Naive thymus-derived CD8-positive, alpha-beta T cell (primary cell): ENCODE data around the gene SRR. TPM values are rescaled to one million over a fixed set of nuclear protein-coding genes. Genes with fewer than 3 reads are reported as not detected.
A peak's percentile ranks its signal among the peaks of the same experiment; 100 is the strongest.

Source experiments
- ATAC-seq, 2 donors: fragments of 150-1000 bp; cut with Tn5 transposase in 1 of 2; sonication (Bioruptor Pico), chemical (Tn5 transposase) in 1 of 2; 1 replicate in 1 of 2; 2 replicates in 1 of 2; pipeline ENCODE4 v1.10.0; 2021; ENCODE audit warnings: mild to moderate bottlenecking in 2 of 2, moderate library complexity in 2 of 2
- POLR2A ChIA-PET: fragments of 350-600 bp; sonication (Branson Sonifier 250); formaldehyde crosslinking; loops from one replicate; lab custom pipeline; 2021; ENCODE audit warnings: antibody characterized with exemption; lab: Charles Lee
- DNase-seq, 10 donors: peaks; one replicate each; pipeline versions ENCODE4 v3.0.0 to v3.0.0-alpha.2; 2020 to 2022
- H3K27ac Mint-ChIP-seq, 10 donors: one replicate each; pipeline ENCODE4 v1.8.0; 2020 to 2022; ENCODE audit warnings: mild to moderate bottlenecking in 10 of 10, mixed read lengths in 10 of 10, moderate library complexity in 4 of 10, inconsistent platforms in 1 of 10
- H3K27me3 Mint-ChIP-seq, 5 donors: one replicate each; pipeline ENCODE4 v1.8.0; 2021 to 2022; ENCODE audit warnings: mixed read lengths in 5 of 5
- H3K36me3 Mint-ChIP-seq, 3 donors: one replicate each; pipeline ENCODE4 v1.8.0; 2020 to 2022; ENCODE audit warnings: mixed read lengths in 3 of 3, mild to moderate bottlenecking in 2 of 3, inconsistent platforms in 1 of 3
- H3K4me1 Mint-ChIP-seq, 4 donors: one replicate each; pipeline ENCODE4 v1.8.0; 2021 to 2022; ENCODE audit warnings: mixed read lengths in 4 of 4
- H3K4me3 Mint-ChIP-seq, 10 donors: one replicate each; pipeline ENCODE4 v1.8.0; 2020 to 2022; ENCODE audit warnings: mild to moderate bottlenecking in 10 of 10, mixed read lengths in 10 of 10, moderate library complexity in 6 of 10, inconsistent platforms in 1 of 10
- H3K9me3 Mint-ChIP-seq, 9 donors: one replicate each; pipeline ENCODE4 v1.8.0; 2020 to 2022; ENCODE audit warnings: mixed read lengths in 9 of 9, mild to moderate bottlenecking in 3 of 9, inconsistent platforms in 1 of 9, moderate library complexity in 1 of 9
- polyA plus RNA-seq, 3 donors: library from polyadenylated mRNA; unstranded; fragments of 300-500 nt; fragmentation: Illumina TruSeq; gene quantifications; one replicate each; pipeline ENCODE4 v1.2.3, GENCODE V29; 2021
- total RNA-seq, 8 experiments: library from RNA in 2 of 8; stranded (reverse) in 2 of 8; gene quantifications; one replicate each; pipeline ENCODE4 v1.2.3 and lab custom pipeline; 2021 to 2026

SRR gene
- total and polyA plus RNA-seq, 5 experiments from 2014 or later, result 3.6 to 9.6 (median 7.3) TPM

DNA sequence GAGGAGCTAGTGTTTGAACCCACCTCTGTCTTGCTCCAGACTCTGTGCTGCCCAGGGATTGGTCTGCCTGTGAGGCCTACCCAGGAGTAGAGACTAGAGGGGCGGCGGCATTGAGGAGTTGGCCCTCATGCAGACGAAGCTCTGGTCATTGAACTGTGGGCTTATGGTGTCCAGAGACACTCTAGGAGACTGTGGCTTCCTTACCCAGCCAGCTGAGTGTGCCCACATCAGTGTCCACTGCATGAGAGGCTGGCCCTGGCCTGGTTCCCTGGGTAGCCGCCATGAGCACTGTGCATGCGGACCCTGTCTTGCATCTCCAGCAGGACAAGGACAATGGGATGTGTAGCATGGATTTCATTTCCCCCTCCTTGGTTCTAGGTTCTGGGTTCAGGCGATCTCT, 47.5 kb downstream of the SRR start:
- Mint-ChIP-seq H3K27ac (peak overlapping the region in 2 of 10 donors; percentile 33 to 41), H3K36me3 (peaks cover 0 to 18% (median 0%) of the 10 kb centered on the region in 3 donors), H3K9me3 (no peaks in the 10 kb centered on the region), H3K4me3 (no peak overlapping the region), H3K4me1 (peaks cover 11 to 22% (median 17%) of the 10 kb centered on the region in 4 donors), H3K27me3 (no peaks in the 10 kb centered on the region)
- POLR2A ChIA-PET, result interaction anchor here (4.8 kb wide), 1 partner anchor 14 kb away, joined by 31 read pairs; the partner anchor contains the start of genes SGSM2 and TSR1
- DNase-seq (no peak), ATAC-seq (no peak)

DNA sequence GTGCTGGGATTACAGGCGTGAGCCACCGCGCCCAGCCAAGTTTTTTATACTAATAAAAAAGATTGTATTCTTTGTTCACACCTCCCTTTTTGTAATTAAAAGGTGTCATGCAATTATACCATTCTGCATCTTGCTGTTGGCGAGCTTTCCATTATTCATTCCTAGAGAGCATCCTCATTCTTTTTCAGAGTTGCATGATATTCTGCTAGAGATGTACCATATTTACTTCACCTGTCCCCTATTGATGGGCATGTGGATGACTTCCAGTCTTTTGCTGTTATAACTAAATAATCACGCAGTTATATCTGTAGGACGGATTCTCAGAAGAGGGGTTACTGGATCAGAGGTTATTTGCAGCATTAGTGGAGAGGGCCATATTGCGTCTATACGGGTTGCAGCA, 50.6 kb downstream of the SRR start:
- ATAC-seq, result no peak
- Mint-ChIP-seq H3K27ac (peak overlapping the region in 9 of 10 donors; percentile 83 to 97 (median 96)), H3K4me1 (peaks cover 9 to 22% (median 17%) of the 10 kb centered on the region in 4 donors), H3K27me3 (no peaks in the 10 kb centered on the region), H3K4me3 (peak overlapping the region in 6 of 10 donors; percentile 18 to 89 (median 46)), H3K36me3 (peaks cover 0 to 10% (median 0%) of the 10 kb centered on the region in 3 donors), H3K9me3 (no peaks in the 10 kb centered on the region)
- DNase-seq, result no peak
- POLR2A ChIA-PET, result interaction anchor here (0.7 to 4.8 kb wide), 4 partner anchors 17 to 584 kb away, joined by 3 to 31 read pairs (median 3); partner anchors contain the start of genes SGSM2 and TSR1

DNA sequence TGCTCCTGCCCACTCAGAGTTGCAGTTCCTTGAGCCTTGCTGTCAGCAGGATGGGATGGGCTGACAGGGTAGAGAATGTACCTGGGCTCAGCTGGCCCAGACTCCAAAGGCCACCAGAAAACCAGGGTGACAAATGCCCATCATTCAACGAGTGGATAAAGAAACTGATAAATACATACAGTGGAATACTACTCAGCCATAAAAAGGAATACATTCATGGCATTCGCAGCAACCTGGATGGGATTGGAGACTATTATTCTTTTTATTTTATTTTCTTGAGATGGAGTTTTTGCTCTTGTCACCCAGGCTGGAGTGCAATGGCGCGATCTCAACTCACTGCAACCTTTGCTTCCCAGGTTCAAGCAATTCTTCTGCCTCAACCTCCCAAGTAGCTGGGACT, 53.5 kb downstream of the SRR start:
- H3K9me3 Mint-ChIP-seq, result no peaks in the 10 kb centered on the region
- POLR2A ChIA-PET, result no interaction called here
- DNase-seq (no peak), ATAC-seq (no peak)
- no peak overlapping the region for H3K27ac Mint-ChIP-seq
- no peak overlapping the region for H3K4me3 Mint-ChIP-seq
- H3K36me3 Mint-ChIP-seq, result peaks cover 0 to 8% (median 0%) of the 10 kb centered on the region in 3 donors
- H3K4me1 Mint-ChIP-seq, result peaks cover 9 to 18% (median 17%) of the 10 kb centered on the region in 4 donors
- no peaks in the 10 kb centered on the region for H3K27me3 Mint-ChIP-seq

DNA sequence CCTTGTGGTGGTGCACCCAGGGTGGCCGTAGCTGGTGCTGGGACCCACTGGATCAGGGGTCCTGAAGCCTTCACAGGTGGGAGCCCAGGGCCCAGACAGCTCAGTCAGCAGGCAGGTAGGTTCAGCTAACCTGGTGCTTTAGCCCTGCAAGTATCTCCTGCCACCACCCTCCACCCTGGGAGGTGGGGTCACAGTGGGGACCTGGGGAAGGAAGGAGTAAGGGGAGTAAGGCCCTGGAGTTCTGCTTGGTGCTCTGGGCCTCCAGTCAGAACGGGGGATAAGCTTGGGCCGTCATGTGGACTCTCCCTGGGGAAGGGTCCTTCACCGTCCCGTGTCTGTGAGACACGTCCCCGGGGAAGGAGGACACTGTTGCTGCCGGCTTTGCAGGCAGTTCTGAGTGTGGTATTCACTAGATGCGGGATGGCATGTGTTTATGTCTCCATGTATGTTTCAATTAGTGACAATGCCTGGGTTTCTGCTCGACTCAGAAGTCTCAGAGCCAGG, 54.2 kb downstream of the SRR start:
- DNase-seq, result no peak
- Mint-ChIP-seq H3K36me3 (peaks cover 0 to 13% (median 0%) of the 10 kb centered on the region in 3 donors), H3K27ac (peak overlapping the region in 1 of 10 donors; percentile 37), H3K27me3 (no peaks in the 10 kb centered on the region), H3K4me3 (no peak overlapping the region), H3K4me1 (peaks cover 7 to 16% (median 16%) of the 10 kb centered on the region in 4 donors), H3K9me3 (no peaks in the 10 kb centered on the region)
- POLR2A ChIA-PET, result no interaction called here
- no peak for ATAC-seq

DNA sequence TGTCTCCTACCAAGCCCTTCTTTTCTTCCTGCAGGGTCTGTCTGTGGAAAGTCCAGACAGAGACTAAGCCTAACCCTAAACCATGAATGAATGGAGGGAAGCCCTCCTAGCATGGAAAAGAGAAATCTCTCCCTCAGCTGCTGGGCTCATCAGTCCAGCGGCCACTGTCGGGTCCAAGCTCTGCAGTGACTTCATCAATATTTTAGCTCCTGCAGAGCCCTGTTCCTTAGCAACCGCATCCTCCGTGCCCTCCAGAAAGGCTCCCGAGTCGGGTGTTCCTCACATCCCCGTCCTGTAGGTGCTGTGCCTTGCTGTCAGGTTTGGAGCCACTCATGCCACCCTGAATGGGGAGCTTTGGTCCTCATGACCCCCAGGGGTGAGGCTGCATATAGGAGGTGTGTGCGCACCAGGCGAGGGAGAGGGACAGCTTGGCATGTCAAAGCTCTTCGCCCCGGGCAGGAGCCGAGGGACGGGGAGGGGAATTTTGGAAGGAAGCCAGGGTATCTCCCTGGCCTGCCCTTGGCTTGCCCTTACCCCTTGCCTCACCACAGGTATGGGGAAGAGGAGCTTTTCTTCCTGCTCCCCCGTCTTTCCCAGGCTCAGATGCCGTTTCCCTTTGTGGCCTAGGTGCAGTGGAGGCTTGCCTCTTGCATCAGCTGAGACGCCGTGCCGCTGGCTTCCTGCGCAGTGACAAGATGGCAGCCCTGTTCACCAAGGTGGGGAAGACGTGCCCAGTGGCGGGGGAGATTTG, 57.4 kb downstream of the SRR start:
- no peak overlapping the region for H3K4me3 Mint-ChIP-seq
- peak overlapping the region in 6 of 10 donors; percentile 16 to 69 (median 38) for H3K27ac Mint-ChIP-seq
- H3K36me3 Mint-ChIP-seq, result peaks cover 0 to 30% (median 0%) of the 10 kb centered on the region in 3 donors
- no peak for DNase-seq
- POLR2A ChIA-PET, result interaction anchor here (1.4 kb wide), 1 partner anchor 25 kb away, joined by 4 read pairs; the partner anchor contains the start of gene TSR1
- no peaks in the 10 kb centered on the region for H3K9me3 Mint-ChIP-seq
- ATAC-seq, result no peak
- no peaks in the 10 kb centered on the region for H3K4me1 Mint-ChIP-seq
- no peaks in the 10 kb centered on the region for H3K27me3 Mint-ChIP-seq

DNA sequence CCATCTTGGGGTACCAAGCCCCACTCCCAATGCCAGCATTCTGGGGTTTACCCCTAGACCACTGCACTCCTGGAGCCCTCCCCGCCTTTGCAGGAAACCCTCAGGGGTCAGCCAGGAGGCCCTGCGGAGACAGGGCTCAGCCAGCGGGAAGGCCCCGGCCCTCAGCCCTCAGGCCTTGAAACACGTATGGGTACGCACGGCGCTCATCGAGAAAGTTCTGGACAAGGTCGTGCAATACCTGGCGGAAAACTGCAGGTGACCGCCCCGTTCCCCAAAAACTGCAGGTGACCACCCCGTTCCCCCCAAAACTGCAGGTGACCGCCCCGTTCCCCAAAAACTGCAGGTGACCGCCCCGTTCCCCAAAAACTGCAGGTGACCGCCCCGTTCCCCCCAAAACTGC, 58.3 kb downstream of the SRR start:
- Mint-ChIP-seq H3K36me3 (peaks cover 0 to 35% (median 0%) of the 10 kb centered on the region in 3 donors), H3K27me3 (no peaks in the 10 kb centered on the region), H3K4me3 (no peak overlapping the region), H3K4me1 (no peaks in the 10 kb centered on the region), H3K27ac (peak overlapping the region in 1 of 10 donors; percentile 25), H3K9me3 (no peaks in the 10 kb centered on the region)
- POLR2A ChIA-PET, result no interaction called here
- DNase-seq (no peak), ATAC-seq (no peak)

DNA sequence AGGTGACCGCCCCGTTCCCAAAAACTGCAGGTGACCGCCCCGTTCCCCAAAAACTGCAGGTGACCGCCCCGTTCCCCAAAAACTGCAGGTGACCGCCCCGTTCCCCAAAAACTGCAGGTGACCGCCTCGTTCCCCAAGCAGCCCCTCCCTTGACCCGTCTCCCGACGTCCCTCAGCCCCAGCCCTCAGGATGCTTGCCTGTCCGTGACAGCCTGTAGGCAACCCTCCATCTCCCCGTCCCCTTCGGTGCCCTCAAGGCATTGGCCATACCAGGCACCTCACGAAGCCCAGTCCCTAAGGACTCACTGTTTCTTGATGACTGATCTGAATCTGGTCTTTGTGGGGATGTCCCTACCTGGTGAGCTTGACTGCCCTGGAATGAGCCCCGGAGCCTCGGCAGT, 58.7 kb downstream of the SRR start:
- POLR2A ChIA-PET, result no interaction called here
- ATAC-seq (no peak), DNase-seq (no peak)
- peaks cover 0 to 37% (median 0%) of the 10 kb centered on the region in 3 donors for H3K36me3 Mint-ChIP-seq
- peak overlapping the region in 1 of 10 donors; percentile 40 for H3K27ac Mint-ChIP-seq
- H3K9me3 Mint-ChIP-seq, result no peaks in the 10 kb centered on the region
- no peaks in the 10 kb centered on the region for H3K4me1 Mint-ChIP-seq
- no peak overlapping the region for H3K4me3 Mint-ChIP-seq
- H3K27me3 Mint-ChIP-seq, result no peaks in the 10 kb centered on the region

DNA sequence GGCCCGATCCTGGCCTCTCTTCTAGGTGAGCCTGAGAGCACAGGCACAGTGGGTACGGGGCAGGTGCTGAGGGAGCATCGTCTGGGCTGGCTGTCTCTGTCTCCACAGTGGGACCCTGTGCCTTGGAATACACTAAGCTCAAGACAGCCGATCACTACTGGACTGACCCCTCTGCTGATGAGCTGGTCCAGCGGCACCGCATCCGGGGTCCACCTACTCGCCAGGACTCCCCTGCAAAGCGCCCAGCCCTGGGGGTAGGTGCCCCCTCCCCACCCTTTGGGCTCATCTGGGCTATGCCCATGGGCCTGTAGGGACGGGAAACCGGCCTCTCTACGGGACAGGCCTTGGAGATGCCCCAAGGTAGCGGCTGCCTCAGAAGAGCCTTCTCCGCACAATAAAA, 59.1 kb downstream of the SRR start:
- no peaks in the 10 kb centered on the region for H3K4me1 Mint-ChIP-seq
- POLR2A ChIA-PET, result interaction anchor here (0.5 kb wide), 1 partner anchor 452 kb away, joined by 3 read pairs; no protein-coding TSS in a partner anchor
- ATAC-seq, result no peak
- H3K27me3 Mint-ChIP-seq, result no peaks in the 10 kb centered on the region
- no peak overlapping the region for H3K4me3 Mint-ChIP-seq
- peak overlapping the region in 1 of 10 donors; percentile 40 for H3K27ac Mint-ChIP-seq
- H3K36me3 Mint-ChIP-seq, result peaks cover 0 to 37% (median 0%) of the 10 kb centered on the region in 3 donors
- H3K9me3 Mint-ChIP-seq, result no peaks in the 10 kb centered on the region
- no peak for DNase-seq

DNA sequence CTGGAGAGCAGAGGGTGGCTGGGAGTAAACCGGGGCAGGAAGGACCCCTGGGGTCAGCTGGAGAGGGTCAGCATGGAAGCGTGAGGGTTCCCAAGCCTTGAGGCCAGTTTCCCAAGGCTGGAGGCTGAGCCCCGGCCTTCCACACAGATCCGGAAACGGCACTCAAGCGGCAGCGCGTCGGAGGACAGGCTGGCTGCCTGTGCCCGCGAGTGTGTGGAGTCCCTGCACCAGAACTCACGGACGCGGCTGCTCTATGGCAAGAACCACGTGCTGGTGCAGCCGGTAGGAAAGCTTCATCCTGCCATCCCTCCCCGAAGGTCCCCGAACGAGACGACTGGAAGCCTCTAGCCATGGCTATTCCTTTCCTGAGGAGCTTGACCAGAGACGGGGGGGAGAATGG, 59.6 kb downstream of the SRR start:
- Mint-ChIP-seq H3K4me3 (no peak overlapping the region), H3K4me1 (no peaks in the 10 kb centered on the region), H3K36me3 (peaks cover 0 to 37% (median 0%) of the 10 kb centered on the region in 3 donors), H3K9me3 (no peaks in the 10 kb centered on the region), H3K27me3 (no peaks in the 10 kb centered on the region), H3K27ac (no peak overlapping the region)
- DNase-seq, result no peak
- no peak for ATAC-seq
- POLR2A ChIA-PET, result interaction anchor here (0.5 kb wide), 1 partner anchor 452 kb away, joined by 3 read pairs; no protein-coding TSS in a partner anchor

DNA sequence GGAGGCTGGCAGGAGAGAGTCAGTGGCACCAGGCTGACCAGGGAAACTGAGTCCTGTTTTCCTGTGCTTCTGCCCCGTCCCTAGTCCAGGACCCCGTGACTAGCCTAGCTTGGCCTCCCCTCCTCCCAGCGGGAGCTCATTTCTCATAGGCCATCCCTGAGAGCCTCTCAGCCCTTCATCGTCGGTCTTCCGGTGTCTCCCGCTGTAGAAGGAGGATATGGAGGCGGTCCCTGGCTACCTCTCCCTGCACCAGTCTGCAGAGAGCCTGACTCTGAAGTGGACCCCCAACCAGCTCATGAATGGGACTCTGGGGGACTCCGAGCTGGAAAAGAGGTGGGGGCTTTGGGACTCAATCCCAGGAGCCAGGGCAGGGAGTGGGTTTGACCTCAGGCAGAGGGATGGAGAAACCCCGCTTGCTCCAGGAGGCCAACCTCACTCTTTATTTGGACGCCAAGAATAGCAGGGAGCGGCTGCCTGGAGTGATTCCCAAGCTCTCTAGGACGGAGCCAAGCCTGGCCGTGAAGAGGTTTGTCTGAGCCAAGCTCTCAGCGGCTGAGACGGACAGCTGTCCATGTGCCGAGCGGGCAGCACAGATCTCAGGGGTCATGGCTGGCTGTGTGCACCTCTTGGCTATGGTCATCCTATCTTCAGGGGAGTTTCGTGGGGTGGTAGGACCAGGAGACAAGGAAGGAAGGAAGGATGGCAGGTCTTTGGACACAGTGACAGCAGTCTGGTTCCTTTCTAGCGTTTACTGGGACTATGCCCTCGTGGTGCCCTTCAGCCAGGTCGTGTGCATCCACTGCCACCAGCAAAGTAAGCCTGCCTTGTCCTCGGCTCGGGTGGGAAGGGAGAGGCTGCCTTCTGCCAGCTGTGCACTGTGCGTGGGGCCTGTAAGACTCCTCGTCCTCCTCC, 60.4 kb downstream of the SRR start:
- H3K27ac Mint-ChIP-seq, result no peak overlapping the region
- DNase-seq (no peak), ATAC-seq (no peak)
- POLR2A ChIA-PET, result no interaction called here
- H3K27me3 Mint-ChIP-seq, result no peaks in the 10 kb centered on the region
- no peak overlapping the region for H3K4me3 Mint-ChIP-seq
- no peaks in the 10 kb centered on the region for H3K9me3 Mint-ChIP-seq
- H3K4me1 Mint-ChIP-seq, result no peaks in the 10 kb centered on the region
- peaks cover 0 to 37% (median 0%) of the 10 kb centered on the region in 3 donors for H3K36me3 Mint-ChIP-seq

DNA sequence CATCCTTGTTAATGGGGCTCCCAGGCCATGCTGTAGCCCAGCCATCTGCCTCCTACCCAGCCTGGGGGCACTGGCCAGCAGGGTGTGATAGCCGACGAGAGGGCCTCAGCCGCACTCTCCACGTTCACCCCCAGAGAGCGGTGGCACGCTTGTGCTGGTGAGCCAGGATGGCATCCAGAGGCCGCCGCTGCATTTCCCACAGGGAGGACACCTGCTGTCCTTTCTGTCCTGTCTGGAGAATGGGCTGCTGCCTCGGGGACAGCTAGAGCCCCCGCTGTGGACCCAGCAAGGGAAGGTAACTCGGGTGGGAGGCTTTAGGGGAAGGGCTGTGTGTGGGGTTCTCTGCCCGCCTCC, 61.0 kb downstream of the SRR start:
- Mint-ChIP-seq H3K4me1 (no peaks in the 10 kb centered on the region), H3K9me3 (no peaks in the 10 kb centered on the region), H3K4me3 (no peak overlapping the region), H3K27ac (no peak overlapping the region), H3K27me3 (no peaks in the 10 kb centered on the region), H3K36me3 (peaks cover 0 to 39% (median 0%) of the 10 kb centered on the region in 3 donors)
- POLR2A ChIA-PET, result no interaction called here
- ATAC-seq, result no peak
- DNase-seq, result no peak

DNA sequence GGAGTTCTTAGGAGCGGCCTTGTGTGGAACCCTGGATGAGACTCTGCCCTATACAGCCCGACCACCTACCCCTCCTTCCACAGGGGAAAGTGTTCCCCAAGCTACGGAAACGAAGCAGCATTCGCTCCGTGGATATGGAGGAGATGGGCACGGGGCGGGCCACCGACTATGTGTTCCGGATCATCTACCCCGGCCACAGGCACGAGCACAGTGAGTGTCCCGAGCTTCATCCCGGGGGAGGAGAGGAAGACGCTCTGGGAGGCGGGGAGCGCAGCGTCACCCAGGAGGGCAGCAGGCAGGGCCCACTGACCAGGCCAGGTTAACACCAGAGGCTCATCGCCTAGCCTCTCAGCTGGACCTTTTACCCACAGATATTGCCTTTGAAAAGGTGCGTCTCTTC, 61.4 kb downstream of the SRR start:
- Mint-ChIP-seq H3K27me3 (no peaks in the 10 kb centered on the region), H3K4me1 (no peaks in the 10 kb centered on the region), H3K4me3 (no peak overlapping the region), H3K9me3 (no peaks in the 10 kb centered on the region), H3K36me3 (peaks cover 0 to 42% (median 0%) of the 10 kb centered on the region in 3 donors), H3K27ac (peak overlapping the region in 1 of 10 donors; percentile 62)
- ATAC-seq (no peak), DNase-seq (no peak)
- POLR2A ChIA-PET, result interaction anchor here (1.0 kb wide), 1 partner anchor 35 kb away, joined by 6 read pairs; no protein-coding TSS in a partner anchor
